ENCODE data around the gene RUVBL2.

DNA sequence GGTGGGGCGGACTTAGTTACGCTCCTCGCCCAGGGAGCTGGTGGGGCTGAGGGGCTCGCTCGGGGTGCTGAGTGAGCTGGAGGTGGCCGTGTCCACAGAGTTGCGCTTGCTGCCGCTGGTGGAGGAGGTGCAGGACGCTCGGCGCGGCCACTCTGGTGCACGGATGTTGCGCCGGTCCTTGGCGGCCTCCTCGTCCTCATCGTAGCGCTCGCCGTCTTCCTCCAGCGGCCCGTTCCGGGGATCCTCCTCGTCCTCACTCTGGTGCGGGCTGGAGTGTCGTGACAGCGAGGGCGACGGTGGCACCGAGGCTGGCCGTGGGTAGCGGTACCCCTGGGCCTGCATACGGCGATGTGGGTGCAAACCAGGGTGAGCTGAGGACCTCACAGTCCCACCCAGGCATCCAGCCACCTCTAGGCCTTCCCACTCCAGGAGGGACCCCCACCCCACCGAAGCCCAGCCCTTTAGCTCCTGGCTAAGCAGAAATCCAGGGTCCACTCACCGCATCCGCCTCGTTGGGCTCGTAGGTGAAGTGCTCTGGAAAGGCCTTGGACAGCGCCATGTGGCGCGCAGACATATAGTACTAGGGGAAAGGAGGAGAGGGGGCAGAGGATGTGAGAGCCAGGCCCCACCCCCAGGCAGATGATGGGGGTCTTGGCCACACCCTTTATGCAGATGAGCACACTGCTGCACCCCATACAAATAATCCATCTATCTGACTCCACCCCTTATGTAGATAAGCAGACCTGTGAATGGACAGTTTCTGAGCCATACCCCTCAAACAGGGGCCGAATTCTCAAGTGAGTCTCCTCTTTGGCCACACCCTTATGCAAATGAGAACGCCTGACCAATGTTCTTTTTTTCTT, 24.2 kb upstream of the RUVBL2 start:
- TF ChIP-seq CTCF (conservative IDR thresholded peaks at IDR 0.05; ENCODE audit: low read depth, low read length) (no peak), EZH2 (IDR thresholded peaks at IDR 0.05; ENCODE audit: borderline replicate concordance, low read depth, low read length, poor library complexity, severe bottlenecking) (no peak)
